SIG-M5 (cell line): ENCODE results near the gene RCN2.
"Not testable (repeated sequence)": the region's sequence is repeated elsewhere in the genome, so short reads cannot be mapped to it uniquely, and the experiment has no call there.

Experiments used
- DNase-seq: peaks from one replicate; lab custom pipeline; 2025; lab: John Stamatoyannopoulos, UW

RCN2 gene

GRCh38 chr15:76932135-76932966, 802 bp downstream of the RCN2 start:
- no peak for DNase-seq

DNA sequence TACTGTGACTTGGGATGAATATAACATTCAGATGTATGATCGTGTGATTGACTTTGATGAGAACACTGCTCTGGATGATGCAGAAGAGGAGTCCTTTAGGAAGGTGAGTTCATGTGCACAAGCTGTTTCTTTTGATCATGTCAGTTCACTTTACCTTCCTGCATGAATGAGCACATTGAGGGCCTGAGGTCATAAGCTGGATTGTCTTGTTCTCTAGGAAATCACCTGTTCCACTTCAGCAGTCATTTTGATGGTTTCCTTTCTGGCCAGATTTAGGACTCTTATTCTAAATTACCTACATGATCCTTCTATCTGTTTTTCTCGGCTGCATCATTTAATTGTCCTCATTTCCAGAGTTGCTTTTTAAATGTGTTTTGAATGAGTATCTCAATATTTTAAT, 4.1 kb downstream of the RCN2 start:
- no peak for DNase-seq

GRCh38 chr15:76936671-76937070, 5.1 kb downstream of the RCN2 start:
- DNase-seq: no peak

- DNase-seq: no peak
These were observed 7.2 kb downstream of the RCN2 start for GRCh38 chr15:76938752-76939151.

- DNase-seq: no peak
These were observed 8.2 kb downstream of the RCN2 start for GRCh38 chr15:76939715-76940114.

GRCh38 chr15:76941636-76942035, 10.1 kb downstream of the RCN2 start:
- no peak for DNase-seq

GRCh38 chr15:76942331-76942730, 10.8 kb downstream of the RCN2 start:
- no peak for DNase-seq

DNA sequence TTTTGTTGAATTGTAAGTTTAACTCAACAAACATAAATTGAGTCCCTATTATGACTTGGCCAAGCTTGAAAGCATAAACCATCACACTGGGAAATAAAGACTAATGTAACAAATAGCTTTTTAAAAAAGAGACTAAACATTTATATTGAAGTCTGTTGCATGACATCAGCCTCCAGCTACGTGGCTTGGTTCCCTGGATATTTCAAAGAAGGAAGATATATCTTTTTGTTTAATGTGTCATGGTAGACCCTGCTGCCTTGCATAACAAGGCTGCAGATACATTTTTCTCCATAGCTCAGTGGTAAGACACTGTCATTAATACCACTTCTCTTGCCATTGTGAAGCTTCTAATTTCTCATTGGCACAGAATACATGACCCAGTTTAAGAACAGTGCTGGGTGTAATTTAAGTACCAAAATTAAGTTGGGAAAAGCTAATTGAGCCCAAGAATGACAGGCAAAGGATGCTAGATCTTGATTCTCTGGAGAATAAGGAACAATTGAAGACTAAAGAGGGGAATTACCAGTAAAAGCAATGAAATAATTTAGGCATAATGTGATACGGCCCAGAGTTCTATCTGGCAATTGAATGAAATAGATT, 14.0 kb downstream of the RCN2 start:
- DNase-seq: no peak

- DNase-seq: no peak
These were observed 15.9 kb downstream of the RCN2 start for GRCh38 chr15:76947454-76947853.

GRCh38 chr15:76951220-76951619, 19.7 kb downstream of the RCN2 start:
- no peak for DNase-seq

- no peak for DNase-seq
These were observed 22.4 kb downstream of the RCN2 start for GRCh38 chr15:76953913-76954312.

DNA sequence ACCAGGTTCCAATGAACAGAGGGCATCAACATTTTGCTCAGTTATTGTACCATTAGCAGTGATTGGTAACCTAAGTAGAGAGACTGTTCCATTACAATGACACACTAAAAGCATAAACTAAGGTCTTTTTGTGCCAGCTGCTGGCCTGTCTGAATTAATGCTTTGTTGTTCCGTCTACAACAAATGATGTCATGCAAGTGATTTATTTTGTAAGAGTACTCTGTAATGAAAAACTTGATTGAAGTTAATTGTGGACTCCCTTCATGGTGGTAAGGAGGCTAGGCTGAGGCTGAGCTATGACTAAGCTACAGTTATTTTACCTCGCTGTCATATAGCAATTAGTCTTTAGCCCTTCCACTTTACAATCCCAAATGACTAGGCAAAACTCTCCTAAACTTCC, 23.2 kb downstream of the RCN2 start:
- DNase-seq: no peak

DNA sequence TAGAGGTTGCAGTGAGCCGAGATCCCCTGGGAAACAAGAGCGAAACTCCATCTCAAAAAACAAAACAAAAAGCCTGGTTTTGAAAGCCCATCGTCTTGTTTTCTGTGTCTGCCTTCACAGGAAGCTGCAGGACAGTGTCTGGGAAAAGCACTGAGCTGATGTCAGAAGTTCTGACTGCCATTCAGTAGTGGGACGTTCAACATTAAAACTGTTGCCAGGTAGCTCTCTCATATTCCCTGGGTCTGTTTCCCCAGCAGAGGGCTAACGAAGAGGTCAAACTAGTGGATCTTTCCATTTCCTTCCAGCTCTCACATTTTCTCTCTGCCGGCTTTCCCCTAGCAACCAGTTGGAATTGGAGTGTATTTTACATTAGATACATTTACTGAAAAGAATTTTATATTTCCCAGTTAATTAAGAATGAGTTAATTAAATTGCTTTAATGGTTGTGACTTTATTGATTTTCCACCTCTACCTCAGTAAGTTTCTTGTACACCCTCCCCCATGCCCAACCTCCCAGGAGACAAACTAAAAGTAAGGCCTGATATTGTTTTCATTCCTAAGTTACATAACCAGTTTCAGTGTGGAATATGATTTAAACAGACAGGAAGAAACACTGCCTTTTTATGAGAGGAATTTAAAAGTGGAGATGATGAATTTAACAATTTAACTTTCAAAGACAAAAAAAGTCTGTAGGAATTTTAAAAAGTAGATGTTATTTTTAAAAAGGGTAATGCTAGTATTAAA, 29.9 kb downstream of the RCN2 start:
- no peak for DNase-seq

GRCh38 chr15:76962337-76963013, 30.9 kb downstream of the RCN2 start:
- DNase-seq: no peak

- no peak for DNase-seq
These were observed 32.0 kb downstream of the RCN2 start for GRCh38 chr15:76963596-76963995.

DNA sequence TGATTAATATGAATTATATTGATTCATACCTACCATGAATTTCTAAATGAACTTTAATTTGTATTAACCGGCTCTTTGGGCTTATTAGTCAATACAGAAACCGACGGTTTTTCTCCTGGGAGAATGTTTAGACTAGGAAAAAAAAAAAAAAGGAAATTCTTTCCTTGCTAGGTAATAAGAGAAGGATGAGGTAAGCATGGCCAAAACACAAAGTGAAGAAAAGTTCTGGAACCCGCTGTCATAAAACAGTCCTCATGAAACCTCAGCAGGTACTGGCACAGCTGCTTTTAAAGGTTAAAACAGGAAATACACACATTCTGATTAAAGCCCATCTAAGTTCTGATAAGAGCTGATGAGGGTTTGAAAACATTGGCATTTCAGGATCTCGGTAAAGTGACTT, 32.6 kb downstream of the RCN2 start:
- DNase-seq: no peak

DNA sequence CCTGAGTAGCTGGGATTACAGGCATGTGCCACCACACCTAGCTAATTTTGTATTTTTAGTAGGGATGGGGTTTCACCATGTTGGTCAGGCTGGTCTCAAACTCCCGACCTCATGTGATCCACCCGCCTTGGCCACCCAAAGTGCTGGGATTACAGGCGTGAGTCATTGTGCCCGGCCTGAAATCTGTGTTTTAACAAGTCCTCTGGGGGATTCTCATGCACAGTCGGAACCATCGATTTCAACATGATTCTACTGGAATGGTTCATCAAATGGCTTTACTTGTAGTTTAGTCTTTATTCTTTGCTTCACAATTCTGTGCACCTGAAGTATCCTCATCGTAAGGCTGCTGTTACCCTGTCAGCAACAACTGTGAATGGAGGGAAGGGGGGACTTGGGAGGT, 34.5 kb downstream of the RCN2 start:
- DNase-seq: not testable (repeated sequence)

- DNase-seq: no peak
These were observed 35.5 kb downstream of the RCN2 start for GRCh38 chr15:76967067-76967466.

DNA sequence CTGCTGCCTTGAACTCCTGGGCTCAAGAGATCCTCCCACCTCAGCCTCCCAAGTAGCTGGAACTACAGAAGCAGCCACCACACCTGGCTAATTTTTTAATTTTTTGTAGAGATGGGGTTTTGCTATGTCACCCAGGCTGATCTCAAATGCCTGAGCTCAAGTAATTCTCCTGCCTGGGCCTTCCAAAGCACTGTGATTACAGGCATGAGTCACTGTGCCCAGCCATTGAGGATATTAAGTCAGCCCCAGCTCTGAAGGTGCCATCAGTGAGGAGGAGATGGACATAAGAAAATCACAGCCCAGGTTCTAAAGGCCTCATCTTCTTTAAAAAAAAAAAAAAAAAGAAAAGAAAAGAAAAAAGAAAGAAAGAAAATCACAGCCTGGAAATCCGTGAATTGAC, 36.8 kb downstream of the RCN2 start:
- no peak for DNase-seq

DNA sequence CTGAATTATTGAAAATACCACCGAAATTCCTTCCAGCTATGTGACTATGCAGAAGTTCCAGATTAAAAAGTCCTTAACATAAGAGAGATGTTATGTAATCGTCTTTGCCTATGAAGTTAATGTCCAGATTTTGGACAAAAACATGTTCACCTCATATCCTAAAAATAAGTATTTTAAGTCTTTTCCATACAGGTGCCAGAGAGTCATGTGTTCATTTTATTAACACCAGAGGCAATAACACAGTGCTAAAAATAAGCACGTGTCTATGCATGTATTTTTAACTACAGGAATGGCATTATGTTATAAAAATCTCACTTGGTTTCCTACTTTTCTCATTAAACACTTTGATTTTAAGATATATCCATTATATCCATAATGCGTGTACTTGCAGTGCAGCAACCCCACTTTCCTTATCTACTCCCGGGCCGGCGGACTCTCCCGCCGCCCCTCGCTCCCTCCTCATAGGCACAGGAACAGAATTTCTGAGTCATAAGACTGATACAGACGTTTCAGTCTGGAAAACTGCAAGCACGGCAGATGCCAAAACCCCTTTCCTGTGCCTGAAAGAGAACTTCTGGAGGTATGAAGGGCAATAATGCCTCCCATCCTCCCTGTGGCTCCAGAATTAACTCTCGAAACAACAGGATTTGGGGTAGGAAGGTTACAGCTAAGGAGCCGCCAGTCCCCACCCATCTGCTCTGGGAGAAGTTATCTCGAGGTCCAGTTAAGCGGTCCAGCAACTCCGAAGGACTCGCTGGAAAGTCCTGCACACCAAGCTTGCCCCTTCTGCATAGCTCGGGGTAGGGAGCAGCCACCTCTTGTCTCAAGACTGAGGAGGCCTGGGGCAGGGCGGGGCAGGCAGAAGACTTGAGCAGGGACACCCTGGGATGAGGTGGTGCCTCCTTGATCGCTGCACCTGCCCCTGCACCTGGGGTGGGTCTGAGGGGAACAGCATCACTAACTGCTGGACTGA, 41.1 kb downstream of the RCN2 start:
- no peak for DNase-seq

DNA sequence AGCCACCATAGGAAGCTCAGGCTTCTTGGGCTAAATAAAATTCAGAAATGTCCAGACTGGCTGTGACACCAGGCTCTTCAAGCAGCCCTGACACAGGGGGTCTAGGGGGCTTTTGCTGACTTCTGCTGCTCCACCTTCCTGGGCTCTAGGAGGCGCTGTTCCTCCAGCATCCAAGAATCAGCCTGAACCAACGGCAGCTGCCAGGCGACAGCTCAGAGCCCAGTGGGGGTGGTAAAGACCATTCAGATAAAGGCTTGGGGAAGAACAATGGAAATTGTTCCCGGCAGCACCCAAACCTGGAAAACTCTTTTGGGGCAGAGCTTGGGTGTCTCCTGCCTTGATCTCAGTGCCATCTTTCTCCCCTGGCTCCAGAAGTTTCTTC, 41.8 kb downstream of the RCN2 start:
- no peak for DNase-seq
